Measurements from ENCODE around the gene PDE1C.

DNA sequence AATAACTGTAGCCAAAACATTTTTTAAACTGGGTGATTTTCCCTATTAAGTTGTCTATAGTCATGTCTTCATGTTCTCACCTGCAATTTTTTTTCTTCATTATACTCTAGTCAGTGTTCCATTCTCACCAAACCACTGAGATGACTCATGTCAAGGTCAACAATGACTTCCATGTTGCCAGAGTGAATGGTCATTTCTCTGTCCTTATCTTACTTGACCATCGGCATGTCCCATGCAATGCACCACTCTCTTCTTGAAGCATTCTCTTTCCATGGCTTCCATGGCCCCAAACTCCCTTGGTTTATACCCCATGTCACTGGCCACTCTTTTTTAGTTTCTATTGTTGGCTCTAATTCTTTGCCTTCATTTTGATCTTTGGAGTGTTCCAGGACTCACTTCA lies 209.3 kb downstream of the PDE1C start:
- TF ChIP-seq, protein P1, sequence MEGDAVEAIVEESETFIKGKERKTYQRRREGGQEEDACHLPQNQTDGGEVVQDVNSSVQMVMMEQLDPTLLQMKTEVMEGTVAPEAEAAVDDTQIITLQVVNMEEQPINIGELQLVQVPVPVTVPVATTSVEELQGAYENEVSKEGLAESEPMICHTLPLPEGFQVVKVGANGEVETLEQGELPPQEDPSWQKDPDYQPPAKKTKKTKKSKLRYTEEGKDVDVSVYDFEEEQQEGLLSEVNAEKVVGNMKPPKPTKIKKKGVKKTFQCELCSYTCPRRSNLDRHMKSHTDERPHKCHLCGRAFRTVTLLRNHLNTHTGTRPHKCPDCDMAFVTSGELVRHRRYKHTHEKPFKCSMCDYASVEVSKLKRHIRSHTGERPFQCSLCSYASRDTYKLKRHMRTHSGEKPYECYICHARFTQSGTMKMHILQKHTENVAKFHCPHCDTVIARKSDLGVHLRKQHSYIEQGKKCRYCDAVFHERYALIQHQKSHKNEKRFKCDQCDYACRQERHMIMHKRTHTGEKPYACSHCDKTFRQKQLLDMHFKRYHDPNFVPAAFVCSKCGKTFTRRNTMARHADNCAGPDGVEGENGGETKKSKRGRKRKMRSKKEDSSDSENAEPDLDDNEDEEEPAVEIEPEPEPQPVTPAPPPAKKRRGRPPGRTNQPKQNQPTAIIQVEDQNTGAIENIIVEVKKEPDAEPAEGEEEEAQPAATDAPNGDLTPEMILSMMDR (conservative IDR thresholded peaks at IDR 0.05; ENCODE audit: low read depth, low read length): no peak
- TF ChIP-seq EZH2 (IDR thresholded peaks at IDR 0.05; ENCODE audit: borderline replicate concordance, low read depth, low read length, poor library complexity, severe bottlenecking): no peak

All from A673 (cell line).